ENCODE measurements around the gene KDSR. TPM values are rescaled to one million over a fixed set of nuclear protein-coding genes. Genes with fewer than 3 reads are reported as not detected.

KDSR gene
- total RNA-seq, 1 donor from 2014 or later = 83.9 TPM

- peak overlapping the region; percentile 71 for H3K4me3 Mint-ChIP-seq
- DNase-seq = peak; percentile 52
- H3K27me3 Mint-ChIP-seq = no peaks in the 10 kb centered on the region
- H3K4me1 Mint-ChIP-seq = peaks cover 84% of the 10 kb centered on the region
- no peaks in the 10 kb centered on the region for H3K9me3 Mint-ChIP-seq
- intact Hi-C loops (cut with micrococcal nuclease) = loop anchor here (1.0 to 5.0 kb wide), 3 partner anchors 34 to 67 kb away; no protein-coding TSS in a partner anchor
- peaks cover 71% of the 10 kb centered on the region for H3K36me3 Mint-ChIP-seq (ENCODE audit: low read depth)
- peak overlapping the region; percentile 98 for H3K27ac Mint-ChIP-seq
These were observed 64.8 kb downstream of the KDSR start for GRCh38 chr18:63302220-63302619.

GRCh38 chr18:63301434-63301833 lies 65.6 kb downstream of the KDSR start:
- Mint-ChIP-seq H3K4me1 (peaks cover 79% of the 10 kb centered on the region), H3K27me3 (no peaks in the 10 kb centered on the region), H3K4me3 (peak overlapping the region; percentile 71), H3K9me3 (no peaks in the 10 kb centered on the region), H3K36me3 (ENCODE audit: low read depth) (peaks cover 67% of the 10 kb centered on the region), H3K27ac (peak overlapping the region; percentile 98)
- DNase-seq = peak; percentile 56
- intact Hi-C loops (cut with micrococcal nuclease) = loop anchor here (5.0 kb wide), 1 partner anchor 49 kb away; no protein-coding TSS in a partner anchor

- peak overlapping the region; percentile 81 for H3K4me3 Mint-ChIP-seq
- H3K27me3 Mint-ChIP-seq = no peaks in the 10 kb centered on the region
- intact Hi-C loops (cut with micrococcal nuclease) = loop anchor here (1.0 to 5.0 kb wide), 6 partner anchors 10 to 145 kb away; no protein-coding TSS in a partner anchor
- no peaks in the 10 kb centered on the region for H3K9me3 Mint-ChIP-seq
- peaks cover 70% of the 10 kb centered on the region for H3K36me3 Mint-ChIP-seq (ENCODE audit: low read depth)
- peak; percentile 81 for DNase-seq
- peak overlapping the region; percentile 98 for H3K27ac Mint-ChIP-seq
- peaks cover 81% of the 10 kb centered on the region for H3K4me1 Mint-ChIP-seq
These were observed 66.9 kb downstream of the KDSR start for GRCh38 chr18:63299837-63300745.

- no peaks in the 10 kb centered on the region for H3K27me3 Mint-ChIP-seq
- peak overlapping the region; percentile 81 for H3K4me3 Mint-ChIP-seq
- peak overlapping the region; percentile 98 for H3K27ac Mint-ChIP-seq
- no peaks in the 10 kb centered on the region for H3K9me3 Mint-ChIP-seq
- peaks cover 67% of the 10 kb centered on the region for H3K36me3 Mint-ChIP-seq (ENCODE audit: low read depth)
- intact Hi-C loops (cut with micrococcal nuclease) = no loop called here
- peaks cover 76% of the 10 kb centered on the region for H3K4me1 Mint-ChIP-seq
- DNase-seq = peak; percentile 83
These were observed 68.3 kb downstream of the KDSR start for GRCh38 chr18:63298400-63299365.

- Mint-ChIP-seq H3K27me3 (no peaks in the 10 kb centered on the region), H3K36me3 (ENCODE audit: low read depth) (peaks cover 73% of the 10 kb centered on the region), H3K27ac (peak overlapping the region; percentile 98), H3K9me3 (no peaks in the 10 kb centered on the region), H3K4me3 (peak overlapping the region; percentile 81), H3K4me1 (peaks cover 78% of the 10 kb centered on the region)
- DNase-seq = no peak
- intact Hi-C loops (cut with micrococcal nuclease) = no loop called here
These were observed 69.2 kb downstream of the KDSR start for GRCh38 chr18:63297687-63298399.

GRCh38 chr18:63293935-63294334 lies 73.1 kb downstream of the KDSR start:
- Mint-ChIP-seq H3K4me3 (peak overlapping the region; percentile 58), H3K9me3 (no peaks in the 10 kb centered on the region), H3K27ac (peak overlapping the region; percentile 83), H3K27me3 (no peaks in the 10 kb centered on the region), H3K36me3 (ENCODE audit: low read depth) (peaks cover 73% of the 10 kb centered on the region), H3K4me1 (peaks cover 70% of the 10 kb centered on the region)
- intact Hi-C loops (cut with micrococcal nuclease) = loop anchor here (5.0 kb wide), 1 partner anchor 37 kb away; no protein-coding TSS in a partner anchor
- no peak for DNase-seq

GRCh38 chr18:63292831-63293683 lies 73.9 kb downstream of the KDSR start:
- DNase-seq = no peak
- Mint-ChIP-seq H3K4me3 (peak overlapping the region; percentile 56), H3K4me1 (peaks cover 62% of the 10 kb centered on the region), H3K9me3 (no peaks in the 10 kb centered on the region), H3K27me3 (no peaks in the 10 kb centered on the region), H3K36me3 (ENCODE audit: low read depth) (peaks cover 66% of the 10 kb centered on the region), H3K27ac (peak overlapping the region; percentile 83)
- intact Hi-C loops (cut with micrococcal nuclease) = loop anchor here (5.0 kb wide), 1 partner anchor 36 kb away; no protein-coding TSS in a partner anchor

- H3K27ac Mint-ChIP-seq = peak overlapping the region; percentile 88
- peaks cover 57% of the 10 kb centered on the region for H3K36me3 Mint-ChIP-seq (ENCODE audit: low read depth)
These were observed 75.7 kb downstream of the KDSR start for GRCh38 chr18:63291278-63291677.

GRCh38 chr18:63290821-63291200 lies 76.2 kb downstream of the KDSR start:
- intact Hi-C loops (cut with micrococcal nuclease) = loop anchor here (1.0 to 5.0 kb wide), 5 partner anchors 9 to 132 kb away; no protein-coding TSS in a partner anchor
- Mint-ChIP-seq H3K4me1 (peaks cover 58% of the 10 kb centered on the region), H3K9me3 (no peaks in the 10 kb centered on the region), H3K4me3 (peak overlapping the region; percentile 57), H3K27me3 (no peaks in the 10 kb centered on the region), H3K27ac (peak overlapping the region; percentile 88), H3K36me3 (ENCODE audit: low read depth) (peaks cover 59% of the 10 kb centered on the region)
- DNase-seq = peak; percentile 79

More at GRCh38 chr18:63291278-63291677, 75.7 kb downstream of the KDSR start:
- H3K27me3 Mint-ChIP-seq = no peaks in the 10 kb centered on the region
- DNase-seq = no peak
- H3K4me1 Mint-ChIP-seq = peaks cover 58% of the 10 kb centered on the region
- H3K4me3 Mint-ChIP-seq = peak overlapping the region; percentile 57
- intact Hi-C loops (cut with micrococcal nuclease) = loop anchor here (2.0 to 5.0 kb wide), 3 partner anchors 22 to 78 kb away; no protein-coding TSS in a partner anchor
- H3K9me3 Mint-ChIP-seq = no peaks in the 10 kb centered on the region

- Mint-ChIP-seq H3K27ac (peak overlapping the region; percentile 88), H3K4me1 (peaks cover 57% of the 10 kb centered on the region), H3K4me3 (peak overlapping the region; percentile 57), H3K27me3 (no peaks in the 10 kb centered on the region), H3K9me3 (no peaks in the 10 kb centered on the region), H3K36me3 (ENCODE audit: low read depth) (peaks cover 59% of the 10 kb centered on the region)
- DNase-seq = no peak
- intact Hi-C loops (cut with micrococcal nuclease) = loop anchor here (1.0 to 5.0 kb wide), 5 partner anchors 10 to 131 kb away; no protein-coding TSS in a partner anchor
These were observed 76.7 kb downstream of the KDSR start for GRCh38 chr18:63290166-63290820.

GRCh38 chr18:63288311-63288710 lies 78.7 kb downstream of the KDSR start:
- H3K9me3 Mint-ChIP-seq = no peaks in the 10 kb centered on the region
- no peak overlapping the region for H3K4me3 Mint-ChIP-seq
- peaks cover 54% of the 10 kb centered on the region for H3K36me3 Mint-ChIP-seq (ENCODE audit: low read depth)
- no peaks in the 10 kb centered on the region for H3K27me3 Mint-ChIP-seq
- DNase-seq = no peak
- intact Hi-C loops (cut with micrococcal nuclease) = no loop called here
- H3K4me1 Mint-ChIP-seq = peaks cover 64% of the 10 kb centered on the region
- no peak overlapping the region for H3K27ac Mint-ChIP-seq

Measured in activated CD4-positive, alpha-beta T cell treated with anti-CD3 and anti-CD28 coated beads, Interleukin-2, amount 10 ng/mL, durations not matched to agents 24 days and 14 days (primary cell).